ENCODE measurements around the gene TRNP1. TPM values are rescaled to one million over a fixed set of nuclear protein-coding genes. Genes with fewer than 3 reads are reported as not detected.

The TRNP1 gene
- polyA plus RNA-seq, 1 donor (not counting 4 experiments of a cell fraction or from before 2014, with no cell fraction given), result 164 TPM

- H3K27ac ChIP-seq (ENCODE audit: control insufficient read depth, insufficient read depth, low read length), result peak overlapping the region; percentile 92
- peaks cover 7% of the 10 kb centered on the region for H3K9me1 ChIP-seq (ENCODE audit: control insufficient read depth, extremely low read depth, insufficient read depth, low read length)
- FAIRE-seq (peak; percentile 71), DNase-seq (ENCODE audit: low read depth, low spot score) (no peak)
- peak overlapping the region; percentile 89 for H3K9ac ChIP-seq (ENCODE audit: control insufficient read depth, extremely low read depth, insufficient read depth, low read length)
- peaks cover 17% of the 10 kb centered on the region for H4K20me1 ChIP-seq (ENCODE audit: control insufficient read depth, extremely low read depth, insufficient read depth, low read length)
- peaks cover 45% of the 10 kb centered on the region for H3K4me1 ChIP-seq (ENCODE audit: control insufficient read depth, extremely low read depth, insufficient read depth, low read length)
- no peaks in the 10 kb centered on the region for H3K27me3 ChIP-seq (ENCODE audit: control insufficient read depth, extremely low read depth, insufficient read depth, low read length)
- no peaks in the 10 kb centered on the region for H3K9me3 ChIP-seq (ENCODE audit: control insufficient read depth, low read depth, low read length)
- H3K79me2 ChIP-seq (ENCODE audit: control insufficient read depth, insufficient read depth, low read length), result peaks cover 70% of the 10 kb centered on the region
- TF ChIP-seq CTCF (optimal IDR thresholded peaks at IDR 0.05 in 1 of 3, IDR thresholded peaks at IDR 0.05 in 1 of 3, conservative IDR thresholded peaks at IDR 0.05 in 1 of 3; ENCODE audit: extremely low read depth in 1 of 3, insufficient read depth in 2 of 3, low read length in 3 of 3) (peak in 2 of 3 experiments; percentile 14), EZH2 (IDR thresholded peaks at IDR 0.05; ENCODE audit: low read length) (no peak)
- peaks cover 10 to 29% of the 10 kb centered on the region in 2 experiments for H3K36me3 ChIP-seq (ENCODE audit: control insufficient read depth in 2 of 2, extremely low read depth in 1 of 2, insufficient read depth in 2 of 2, low read length in 2 of 2)
- dilution Hi-C loops (cut with MboI; ENCODE audit: extremely low pct_ligation_motif_present, low sequenced_read_pairs), result no loop called here
- peak overlapping the region; percentile 100 for H3K4me2 ChIP-seq (ENCODE audit: control insufficient read depth, extremely low read depth, insufficient read depth, low read depth, low read length)
- H3K4me3 ChIP-seq (ENCODE audit: control insufficient read depth in 2 of 3, extremely low read depth in 1 of 3, insufficient read depth in 2 of 3, low read depth in 1 of 3, low read length in 3 of 3), result peak overlapping the region; percentile 61 to 80 (median 69)
- H2AFZ ChIP-seq (ENCODE audit: control insufficient read depth, low read length), result no peak overlapping the region
Measured at GRCh38 chr1:27009601-27010197, 16.2 kb downstream of the TRNP1 start.

GRCh38 chr1:27010226-27010994 is 16.9 kb downstream of the TRNP1 start:
- dilution Hi-C loops (cut with MboI; ENCODE audit: extremely low pct_ligation_motif_present, low sequenced_read_pairs), result no loop called here
- Histone ChIP-seq H3K4me2 (ENCODE audit: control insufficient read depth, extremely low read depth, insufficient read depth, low read depth, low read length) (peak overlapping the region; percentile 100), H4K20me1 (ENCODE audit: control insufficient read depth, extremely low read depth, insufficient read depth, low read length) (peaks cover 16% of the 10 kb centered on the region), H3K36me3 (ENCODE audit: control insufficient read depth in 2 of 2, extremely low read depth in 1 of 2, insufficient read depth in 2 of 2, low read length in 2 of 2) (peaks cover 7 to 26% of the 10 kb centered on the region in 2 experiments), H2AFZ (ENCODE audit: control insufficient read depth, low read length) (no peak overlapping the region), H3K9ac (ENCODE audit: control insufficient read depth, extremely low read depth, insufficient read depth, low read length) (peak overlapping the region; percentile 89), H3K79me2 (ENCODE audit: control insufficient read depth, insufficient read depth, low read length) (peaks cover 64% of the 10 kb centered on the region), H3K9me1 (ENCODE audit: control insufficient read depth, extremely low read depth, insufficient read depth, low read length) (peaks cover 7% of the 10 kb centered on the region), H3K27me3 (ENCODE audit: control insufficient read depth, extremely low read depth, insufficient read depth, low read length) (no peaks in the 10 kb centered on the region), H3K27ac (ENCODE audit: control insufficient read depth, insufficient read depth, low read length) (peak overlapping the region; percentile 92), H3K9me3 (ENCODE audit: control insufficient read depth, low read depth, low read length) (no peaks in the 10 kb centered on the region), H3K4me3 (ENCODE audit: control insufficient read depth in 2 of 3, extremely low read depth in 1 of 3, insufficient read depth in 2 of 3, low read depth in 1 of 3, low read length in 3 of 3) (peak overlapping the region; percentile 69 to 91 (median 80)), H3K4me1 (ENCODE audit: control insufficient read depth, extremely low read depth, insufficient read depth, low read length) (peaks cover 43% of the 10 kb centered on the region)
- TF ChIP-seq EZH2 (IDR thresholded peaks at IDR 0.05; ENCODE audit: low read length) (no peak), CTCF (optimal IDR thresholded peaks at IDR 0.05 in 1 of 3, IDR thresholded peaks at IDR 0.05 in 1 of 3, conservative IDR thresholded peaks at IDR 0.05 in 1 of 3; ENCODE audit: extremely low read depth in 1 of 3, insufficient read depth in 2 of 3, low read length in 3 of 3) (no peak)
- DNase-seq (ENCODE audit: low read depth, low spot score) (no peak), FAIRE-seq (peak; percentile 69)

Data from keratinocyte (primary cell).